GM18870 (cell line): Measurements from ENCODE around the gene SPPL3.
"Not testable (repeated sequence)": the region's sequence is repeated elsewhere in the genome, so short reads cannot be mapped to it uniquely, and the experiment has no call there.

Experiments
- ATAC-seq: cut with Tn5 transposase; IDR thresholded peaks from one replicate; pipeline ENCODE4 v1.9.1; 2021; ENCODE audit warnings: moderate library complexity; ENCODE audit not compliant: unreplicated experiment

SPPL3 gene

DNA sequence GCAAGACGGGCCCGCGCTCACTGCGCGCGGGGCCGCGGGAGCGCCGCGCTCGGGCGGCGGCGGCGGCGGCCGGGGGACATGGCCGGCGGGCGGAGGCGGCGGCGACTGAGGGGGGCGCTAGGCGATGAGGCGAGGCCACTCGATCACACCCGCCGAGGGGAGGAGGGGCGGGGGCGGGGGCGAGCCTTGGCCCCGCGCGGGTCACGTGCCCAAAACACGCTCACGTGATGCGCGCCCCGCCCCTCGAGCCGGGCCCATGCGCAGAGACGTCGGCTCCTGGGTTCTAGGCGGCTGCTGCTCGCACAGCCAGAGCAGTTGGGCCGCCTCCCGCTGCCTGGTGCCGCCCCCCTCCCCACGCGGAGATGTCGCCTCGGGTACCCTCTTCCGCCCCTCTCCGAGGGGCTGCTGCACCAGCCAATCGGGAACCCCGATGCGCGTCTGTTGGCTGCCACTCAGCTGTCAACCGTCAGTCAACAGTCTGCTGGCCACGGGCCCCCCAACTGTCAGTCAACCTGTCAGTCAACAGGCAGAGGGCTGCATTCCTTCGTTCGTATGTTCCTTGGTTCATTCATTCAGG lies at the start of gene SPPL3:
TSS of gene SPPL3 (minus strand) at position 162 of the 577 bp plus-strand sequence. CDS start 491 bp downstream, outside the sequence.
- no peak for ATAC-seq

DNA sequence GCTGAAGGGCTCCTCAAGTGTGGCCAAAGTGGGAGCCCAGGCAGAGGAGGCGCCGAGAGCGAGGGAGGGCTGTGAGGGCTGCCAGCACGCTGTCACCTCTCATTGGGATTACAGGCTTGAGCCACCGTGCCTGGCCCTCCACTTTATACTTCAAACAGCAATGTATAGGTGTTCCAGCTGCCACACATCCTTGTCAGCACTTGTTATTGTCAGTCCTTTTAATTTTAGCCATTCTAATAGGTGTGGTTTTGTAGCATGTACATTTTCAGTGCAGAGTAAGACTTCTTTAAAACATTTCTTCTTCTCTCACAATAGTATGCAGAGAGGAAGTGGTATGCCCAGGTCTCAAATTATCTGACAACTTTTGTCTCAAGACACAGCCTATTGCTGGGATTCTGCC lies 46.6 kb upstream of the SPPL3 start:
- no peak for ATAC-seq

DNA sequence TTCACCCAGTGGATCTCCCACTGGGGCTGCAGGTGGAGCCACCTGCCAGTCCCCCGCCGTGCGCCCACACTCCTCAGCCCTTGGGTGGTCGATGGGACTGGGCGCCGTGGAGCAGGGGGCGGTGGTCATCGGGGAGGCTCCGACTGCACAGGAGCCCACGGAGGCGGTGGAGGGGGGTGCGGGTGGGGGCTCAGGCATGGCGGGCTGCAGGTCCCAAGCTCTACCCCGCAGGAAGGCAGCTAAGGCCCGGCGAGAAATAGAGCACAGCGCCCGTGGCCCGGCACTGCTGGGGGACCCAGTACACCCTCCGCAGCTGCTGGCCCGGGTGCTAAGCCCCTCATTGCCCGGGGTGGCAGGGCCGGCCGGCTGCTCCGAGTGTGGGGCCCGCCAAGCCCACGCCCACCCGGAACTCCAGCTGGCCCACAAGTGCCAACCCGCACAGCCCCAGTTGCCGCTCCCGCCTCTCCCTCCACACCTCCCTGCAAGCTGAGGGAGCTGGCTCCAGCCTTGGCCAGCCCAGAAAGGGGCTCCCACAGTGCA lies 46.2 kb upstream of the SPPL3 start:
- not testable (repeated sequence) for ATAC-seq

DNA sequence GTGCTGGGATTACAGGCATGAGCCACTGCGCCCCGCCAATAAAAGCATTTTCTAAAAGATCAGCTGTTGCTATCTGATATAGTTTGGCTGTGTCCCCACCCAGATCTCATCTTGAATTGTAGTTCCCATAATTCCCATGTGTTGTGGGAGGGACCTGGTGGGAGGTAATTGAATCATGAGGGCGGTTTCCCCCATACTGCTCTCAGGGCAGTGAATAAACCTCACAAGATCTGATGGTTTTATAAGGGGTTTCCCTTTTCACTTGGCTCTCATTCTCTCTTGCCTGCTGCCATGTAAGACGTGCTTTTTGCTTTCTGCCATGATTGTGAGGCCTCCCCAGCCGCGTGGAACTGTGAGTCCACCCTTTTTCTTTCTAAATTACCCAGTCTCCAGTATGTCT lies 41.4 kb upstream of the SPPL3 start:
- not testable (repeated sequence) for ATAC-seq

DNA sequence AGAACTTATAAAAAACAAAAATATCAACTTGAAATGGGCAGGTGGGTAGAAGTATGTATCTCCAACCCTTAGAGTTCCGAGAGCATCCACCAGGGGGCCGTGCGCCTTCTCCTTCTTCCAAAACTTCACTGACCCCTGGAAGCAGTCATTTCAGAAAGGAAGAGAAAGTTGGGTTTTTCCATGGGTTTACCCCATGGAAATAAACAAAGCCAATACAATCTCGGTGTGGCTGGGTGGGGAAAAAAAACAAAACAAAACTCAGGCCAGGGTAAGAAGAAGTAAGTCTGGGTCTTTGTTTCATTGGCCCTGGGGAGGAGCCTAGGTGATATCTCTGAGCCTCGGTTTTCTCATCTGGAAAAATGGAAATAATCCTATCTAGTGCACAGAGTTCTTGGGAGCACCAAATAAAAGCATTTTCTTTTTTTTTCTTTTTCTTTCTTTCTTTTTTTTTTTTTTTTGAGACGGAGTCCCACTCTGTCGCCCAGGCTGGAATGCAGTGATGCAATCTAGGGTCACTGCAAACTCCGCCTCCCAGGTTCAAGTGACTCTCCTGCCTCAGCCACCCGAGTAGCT lies 40.6 kb upstream of the SPPL3 start:
- no peak for ATAC-seq

DNA sequence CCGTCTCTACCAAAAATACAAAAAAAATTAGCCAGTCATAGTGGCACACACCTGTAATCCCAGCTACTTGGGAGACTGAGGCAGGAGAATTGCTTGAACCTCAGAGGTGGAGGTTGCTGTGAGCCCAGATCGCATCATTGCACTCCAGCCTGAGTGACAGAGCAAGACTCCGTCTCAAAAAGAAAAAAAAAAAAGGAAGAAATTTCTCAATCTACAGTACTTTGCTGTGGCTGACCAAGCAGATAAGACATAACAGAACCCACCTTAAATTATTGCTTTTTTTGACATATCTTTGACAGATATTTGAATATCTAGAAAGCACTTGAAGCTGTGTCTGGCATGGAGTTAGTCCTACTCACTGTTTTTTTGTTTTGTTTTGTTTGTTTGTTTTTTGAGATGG lies 39.3 kb upstream of the SPPL3 start:
- no peak for ATAC-seq

- no peak for ATAC-seq
These were observed 37.8 kb upstream of the SPPL3 start for GRCh38 chr12:120941846-120942405.

DNA sequence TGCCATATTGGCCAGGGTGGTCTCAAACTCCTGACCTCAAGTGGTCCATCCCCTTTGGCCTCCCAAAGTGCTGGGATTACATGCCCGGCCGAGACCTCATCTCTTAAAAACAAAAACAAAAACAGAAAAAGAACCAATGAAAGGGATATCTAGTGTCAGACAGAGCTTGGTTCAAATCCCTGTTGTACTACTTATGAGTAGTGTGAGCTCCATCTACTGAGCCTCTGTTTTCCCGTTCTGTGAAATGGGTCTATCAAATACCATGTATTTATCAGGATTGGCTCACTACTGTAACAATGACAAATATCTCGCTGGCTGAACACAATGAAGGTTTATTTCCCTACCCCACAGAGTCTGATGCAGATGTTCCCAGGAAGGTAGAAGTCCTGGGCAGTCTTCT lies 37.3 kb upstream of the SPPL3 start:
- no peak for ATAC-seq

- ATAC-seq = no peak
These were observed 36.6 kb upstream of the SPPL3 start for GRCh38 chr12:120940799-120941198.

GRCh38 chr12:120940006-120940405 lies 35.8 kb upstream of the SPPL3 start:
- no peak for ATAC-seq

DNA sequence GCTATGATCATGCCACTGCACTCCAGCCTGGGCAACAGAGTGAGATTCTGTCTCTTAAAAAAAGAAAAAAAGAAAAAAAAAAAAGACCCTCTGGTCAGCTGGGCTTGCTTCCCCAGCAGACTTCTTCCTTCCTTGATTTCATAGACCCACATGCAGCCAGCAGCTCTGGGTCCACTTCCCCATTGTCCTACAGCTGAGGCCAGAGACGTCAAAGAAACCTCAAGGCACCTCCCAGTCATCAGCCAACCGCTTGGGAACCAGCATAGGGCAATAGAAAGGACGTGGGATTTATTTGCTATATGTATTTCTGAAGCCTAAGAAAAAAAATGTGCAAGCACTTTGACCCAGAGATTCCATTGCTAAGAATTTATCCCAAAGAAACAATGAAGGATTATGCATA lies 35.4 kb upstream of the SPPL3 start:
- ATAC-seq = no peak

DNA sequence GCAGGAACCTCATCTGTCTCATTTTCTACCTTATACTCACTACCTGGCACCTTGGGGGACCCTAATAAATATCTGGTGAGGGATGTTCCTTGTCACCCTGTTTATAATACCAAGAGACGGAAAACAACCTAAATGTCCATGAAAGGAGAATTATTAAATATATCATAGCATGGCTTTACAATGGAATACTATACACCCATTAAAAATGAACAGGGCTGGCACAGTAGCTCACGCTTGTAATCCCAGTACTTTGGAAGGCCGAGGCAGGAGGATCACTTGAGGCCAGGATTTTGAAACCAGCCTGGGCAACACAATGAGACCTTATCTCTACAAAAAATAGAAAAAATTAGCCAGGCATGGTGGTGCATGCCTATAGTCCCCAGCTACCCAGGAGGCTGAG lies 34.3 kb upstream of the SPPL3 start:
- no peak for ATAC-seq

DNA sequence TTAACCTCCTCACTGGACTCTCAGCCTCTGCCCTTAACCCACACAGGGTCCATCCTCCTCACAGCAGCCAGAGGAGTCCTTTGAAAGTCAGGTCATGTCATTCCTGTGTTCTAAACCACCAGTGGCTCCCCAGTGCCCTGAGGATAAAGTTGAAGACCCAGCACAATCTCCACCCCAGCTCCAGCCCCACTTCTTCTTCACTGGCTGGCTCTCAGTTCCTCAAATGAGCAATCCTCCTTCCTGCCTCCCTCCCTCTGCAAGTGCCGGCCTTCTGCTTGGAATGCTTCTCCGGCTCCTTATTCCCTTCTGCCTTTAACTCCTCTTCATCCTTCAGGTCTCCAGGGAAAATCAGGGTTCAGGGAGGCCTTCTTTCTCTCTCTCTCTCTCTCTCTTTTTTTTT lies 32.0 kb upstream of the SPPL3 start:
- ATAC-seq = no peak

DNA sequence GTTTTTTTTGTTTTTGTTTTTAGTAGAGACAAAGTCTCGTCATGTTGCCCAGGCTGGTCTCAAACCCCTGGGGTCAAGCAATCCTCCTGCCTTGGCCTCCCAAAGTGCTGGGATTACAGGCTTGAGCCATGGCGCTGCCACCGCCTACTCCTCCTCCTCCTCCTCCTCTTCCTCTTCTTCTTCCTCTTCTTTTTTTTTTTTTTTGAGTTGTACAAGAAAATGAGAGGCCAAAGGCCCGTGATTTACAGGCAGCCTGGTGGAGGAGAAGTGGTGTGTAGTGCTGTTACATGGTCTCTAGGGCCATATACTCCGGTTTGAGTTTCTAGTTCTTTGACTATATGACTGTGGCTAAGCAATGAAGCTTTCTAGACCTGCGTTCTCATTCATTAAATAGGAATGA lies 29.6 kb upstream of the SPPL3 start:
- ATAC-seq = no peak

- ATAC-seq = no peak
These were observed 28.9 kb upstream of the SPPL3 start for GRCh38 chr12:120932956-120933526.

DNA sequence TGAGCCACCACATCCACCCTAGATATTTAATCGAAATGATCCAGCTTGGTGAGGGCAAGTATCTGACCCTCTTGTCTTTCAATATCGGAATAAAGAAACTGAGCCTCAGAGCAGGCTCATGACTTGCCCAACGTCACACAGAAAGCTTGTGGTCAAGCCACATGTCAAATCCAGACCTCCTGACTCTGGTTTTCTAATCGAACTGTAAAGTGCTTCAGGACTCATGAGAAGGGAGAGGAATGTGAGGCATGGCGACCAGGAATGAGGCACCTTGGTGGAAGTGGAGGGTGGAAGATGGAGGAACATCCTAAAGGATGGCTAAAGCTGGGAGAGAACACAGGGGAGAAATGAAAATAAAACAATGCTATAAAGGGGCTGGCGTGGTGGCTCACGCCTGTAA lies 27.9 kb upstream of the SPPL3 start:
- ATAC-seq = no peak

- no peak for ATAC-seq
These were observed 25.9 kb upstream of the SPPL3 start for GRCh38 chr12:120930032-120930431.

- ATAC-seq = no peak
These were observed 24.9 kb upstream of the SPPL3 start for GRCh38 chr12:120928864-120929652.

- no peak for ATAC-seq
These were observed 21.8 kb upstream of the SPPL3 start for GRCh38 chr12:120925740-120926563.

DNA sequence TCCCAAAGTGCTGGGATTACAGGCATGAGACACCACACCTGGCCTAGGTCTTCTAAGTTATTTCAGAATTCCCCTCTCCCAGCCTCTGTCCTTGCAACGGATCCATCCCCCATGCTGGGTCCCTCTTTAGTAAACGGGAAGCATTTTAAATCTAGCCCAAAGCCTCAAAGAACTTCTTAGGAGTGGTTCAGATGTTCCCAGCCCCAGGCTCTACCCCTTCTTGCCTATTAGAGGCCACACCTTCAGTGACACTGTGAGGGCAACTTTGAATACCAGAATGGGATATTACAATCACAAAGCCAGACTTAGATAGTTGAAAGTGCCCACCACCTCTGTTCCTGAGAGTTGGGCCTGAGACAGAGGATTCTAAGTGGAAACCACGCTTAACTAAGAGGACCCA lies 18.1 kb upstream of the SPPL3 start:
- ATAC-seq = no peak

DNA sequence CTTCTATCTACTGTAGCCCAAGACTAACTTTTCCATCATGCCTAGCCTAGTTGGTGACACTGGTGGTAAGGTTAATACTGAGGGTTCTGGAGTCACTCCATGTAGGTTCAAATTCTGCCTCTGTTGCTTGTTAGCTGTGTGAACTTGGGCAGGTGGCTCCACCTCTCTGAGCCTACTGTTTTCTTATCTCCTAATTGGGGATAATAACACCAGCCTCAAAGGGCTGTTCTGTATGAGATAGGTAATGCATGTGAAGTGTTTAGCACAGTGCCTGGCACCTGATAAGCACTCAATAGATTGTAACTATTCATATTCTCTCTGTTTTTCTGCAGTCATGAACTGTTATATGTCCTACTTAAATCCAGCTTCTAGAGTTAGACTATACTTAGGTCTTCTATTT lies 17.5 kb upstream of the SPPL3 start:
- no peak for ATAC-seq
